HepG2 (cell line): ENCODE results near the gene PPM1F. TPM values are rescaled to one million over a fixed set of nuclear protein-coding genes. Genes with fewer than 3 reads are reported as not detected.

ENCODE experiments used
- ATAC-seq: fragments of 200-7000 bp; cut with Tn5 transposase; 3 replicates; pipeline ENCODE4 v1.9.1; 2020; ENCODE audit warnings: mild to moderate bottlenecking, moderate library complexity
- BruUV-seq: library from RNA; stranded (reverse); fragments of 400-500 nt; replicated peaks from 2 replicates; lab custom pipeline; 2021; lab: Mats Ljungman, UMichigan
- CTCF ChIA-PET: fragments of 300-600 bp; formaldehyde crosslinking; extraction: SDS; loops from one replicate; lab custom pipeline; 2021; ENCODE audit warnings: low total read pairs, inconsistent platforms, low intra/inter-chr PET ratio; lab: Yijun Ruan, JAX
- POLR2A ChIA-PET: fragments of 350-600 bp; sonication (Branson Sonifier 250); formaldehyde crosslinking; loops from one replicate; lab custom pipeline; 2020; ENCODE audit warnings: antibody characterized with exemption, inconsistent platforms; lab: Yijun Ruan, JAX
- DNase-seq: peaks from one replicate; pipeline ENCODE4 v3.0.0-alpha.2; 2015; ENCODE audit warnings: low spot score
- FAIRE-seq: peaks from 3 replicates; lab custom pipeline; 2011; peaks lifted over from hg19 to GRCh38; lab: Jason Lieb, UNC
- H2AFZ ChIP-seq: one replicate; pipeline ENCODE4 v1.6.1; 2011; ENCODE audit warnings: low read length, inconsistent platforms
- H3K27ac ChIP-seq: fragments of 300-600 bp; 3 replicates; pipeline ENCODE4 v1.8.0; 2011; ENCODE audit warnings: mixed run types, mild to moderate bottlenecking, mixed read lengths, low read length, inconsistent platforms; ENCODE audit not compliant: insufficient read depth; ENCODE audit errors: extremely low read length
- H3K27me3 ChIP-seq, 2 experiments: fragments of 200-600 bp in 1 of 2; 2 replicates in 1 of 2; 3 replicates in 1 of 2; pipeline versions ENCODE4 v1.6.0 to v1.8.0; 2011; ENCODE audit warnings: low read length in 2 of 2, mild to moderate bottlenecking in 2 of 2, moderate library complexity in 2 of 2, inconsistent platforms in 1 of 2; ENCODE audit not compliant: insufficient read depth in 2 of 2, control insufficient read depth in 1 of 2
- H3K36me3 ChIP-seq, 2 experiments: fragments of 200-600 bp in 1 of 2; replicated peaks in 1 of 2; 2 replicates in 1 of 2; 3 replicates in 1 of 2; pipeline versions ENCODE4 v1.5.1 to v1.8.0; 2011; ENCODE audit warnings: low read length in 2 of 2, inconsistent platforms in 1 of 2; ENCODE audit not compliant: insufficient read depth in 2 of 2, control insufficient read depth in 1 of 2
- H3K4me1 ChIP-seq: 2 replicates; pipeline ENCODE4 v1.5.1; 2012; ENCODE audit warnings: low read length, inconsistent platforms; ENCODE audit not compliant: insufficient read depth
- H3K4me2 ChIP-seq: 2 replicates; pipeline ENCODE4 v1.6.0; 2011; ENCODE audit warnings: low read depth, low read length, inconsistent platforms
- H3K4me3 ChIP-seq, 3 experiments: fragments of 200-600 bp in 1 of 3; sonication (generic), shearing (Covaris generic) in 1 of 3; replicated peaks in 1 of 3; 2 replicates each; pipeline ENCODE4 v1.5.1; 2011 to 2016; ENCODE audit warnings: low read length in 3 of 3, inconsistent platforms in 2 of 3, low read depth in 2 of 3, mild to moderate bottlenecking in 2 of 3, control low read depth in 1 of 3, mixed read lengths in 1 of 3; ENCODE audit not compliant: insufficient read depth in 1 of 3
- H3K79me2 ChIP-seq: one replicate; pipeline ENCODE4 v1.6.1; 2011; ENCODE audit warnings: low read length, inconsistent platforms; ENCODE audit not compliant: insufficient read depth
- H3K9ac ChIP-seq: 2 replicates; pipeline ENCODE4 v1.6.0; 2011; ENCODE audit warnings: mild to moderate bottlenecking, low read depth, low read length, inconsistent platforms; ENCODE audit not compliant: insufficient read depth
- H3K9me3 ChIP-seq: 2 replicates; pipeline ENCODE4 v1.5.1; 2012; ENCODE audit warnings: mild to moderate bottlenecking, low read length
- H4K20me1 ChIP-seq: 2 replicates; pipeline ENCODE4 v1.6.0; 2011; ENCODE audit warnings: inconsistent platforms, mild to moderate bottlenecking, low read length, moderate library complexity; ENCODE audit not compliant: insufficient read depth
- GMEB1 ChIP-seq: sonication (generic); formaldehyde crosslinking; IDR thresholded peaks from 2 replicates; pipeline ENCODE4 v1.5.1; 2020; ENCODE audit warnings: missing genetic modification reagents, mild to moderate bottlenecking, borderline replicate concordance
- KLF15 ChIP-seq: sonication (generic); formaldehyde crosslinking; IDR thresholded peaks from 2 replicates; pipeline ENCODE4 v1.8.1; 2023; ENCODE audit warnings: borderline replicate concordance, mild to moderate bottlenecking, inconsistent platforms, missing genetic modification reagents, mixed read lengths
- LCORL ChIP-seq, 2 experiments: fragments of 450-650 bp in 1 of 2; sonication (generic) in 1 of 2; formaldehyde crosslinking in 1 of 2; IDR thresholded peaks; 2 replicates each; pipeline versions ENCODE4 v1.5.0 to v1.6.1; 2017 to 2020; ENCODE audit warnings: antibody characterized with exemption in 1 of 2, missing genetic modification reagents in 1 of 2
- MYNN ChIP-seq: sonication (generic); formaldehyde crosslinking; IDR thresholded peaks from 2 replicates; pipeline ENCODE4 v1.4.0; 2020; ENCODE audit warnings: mild to moderate bottlenecking, low read depth, missing genetic modification reagents
- POGK ChIP-seq: sonication (generic); formaldehyde crosslinking; conservative IDR thresholded peaks from 2 replicates; pipeline ENCODE4 v1.8.0; 2022; ENCODE audit warnings: mild to moderate bottlenecking, moderate library complexity, missing genetic modification reagents
- REXO4 ChIP-seq: sonication (generic); formaldehyde crosslinking; IDR thresholded peaks from 2 replicates; pipeline ENCODE4 v1.8.0; 2022; ENCODE audit warnings: missing genetic modification reagents, mild to moderate bottlenecking, borderline replicate concordance
- TBX3 ChIP-seq: fragments of 450-650 bp; IDR thresholded peaks from 2 replicates; pipeline ENCODE4 v1.6.1; 2017; ENCODE audit warnings: antibody characterized with exemption, mild to moderate bottlenecking, inconsistent platforms, borderline replicate concordance
- ZBTB10 ChIP-seq: sonication (generic); formaldehyde crosslinking; IDR thresholded peaks from 2 replicates; pipeline ENCODE4 v1.4.0; 2020; ENCODE audit warnings: missing genetic modification reagents, borderline replicate concordance
- ZBTB42 ChIP-seq: sonication (generic); formaldehyde crosslinking; IDR thresholded peaks from 2 replicates; pipeline ENCODE4 v1.5.0; 2020; ENCODE audit warnings: mild to moderate bottlenecking, missing genetic modification reagents
- WGBS: methylation state at CpG from one replicate; pipeline ENCODE4 v1.1.6; 2017; ENCODE audit warnings: low lambda C conversion rate; 5-methylcytosine and 5-hydroxymethylcytosine counted together
- in situ Hi-C: cut with HindIII; loops from 2 replicates; pipeline ENCODE4 v1.10.0; 2017; ENCODE audit warnings: low pct_unique_long_range_greater_than_20kb; ENCODE audit not compliant: extremely low pct_ligation_motif_present
- intact Hi-C: fragments of 100-400 bp; cut with micrococcal nuclease; formaldehyde crosslinking; loops from one replicate; pipeline ENCODE4 v1.10.0; 2022; ENCODE audit not compliant: unreplicated experiment
- polyA plus RNA-seq, 8 experiments: library from polyadenylated mRNA; depleted of rRNA in 3 of 8; stranded (reverse) in 7 of 8; unstranded in 1 of 8; fragments of >200 nt; fragmentation: Illumina TruSeq in 4 of 8; extraction: Trizol in 4 of 8; gene quantifications; 2 replicates each; pipeline versions ENCODE4 v1.2.1 to v1.2.3, GENCODE V29; 2011 to 2016; ENCODE audit warnings: low read depth in 4 of 8, missing spikeins in 1 of 8, mixed read lengths in 1 of 8; ENCODE audit not compliant: insufficient read depth in 1 of 8
- total RNA-seq, 5 experiments: library from RNA; depleted of rRNA; stranded (reverse); fragments of >200 nt; fragmentation: Illumina TruSeq; extraction: Trizol; gene quantifications; 2 replicates each; pipeline ENCODE4 v1.2.3, GENCODE V29; 2016; ENCODE audit warnings: low read depth in 1 of 5
- TF ChIP-seq, protein P1 (sequence below): sonication (generic); formaldehyde crosslinking; IDR thresholded peaks from 2 replicates; pipeline ENCODE4 v1.4.0; 2020; ENCODE audit warnings: missing genetic modification reagents; ENCODE audit errors: not compliant biosample characterization
- TF ChIP-seq, protein P2 (sequence below): IDR thresholded peaks from 2 replicates; pipeline ENCODE4 v1.6.1; 2016; ENCODE audit warnings: mild to moderate bottlenecking, missing biosample characterization, missing genetic modification reagents
- TF ChIP-seq, protein P3 (sequence below): sonication (generic); formaldehyde crosslinking; IDR thresholded peaks from 2 replicates; pipeline ENCODE4 v1.4.0; 2020; ENCODE audit warnings: missing genetic modification reagents

PPM1F gene
- total and polyA plus RNA-seq, 2 of the 13 experiments (the other 11 are each of a cell fraction or from before 2014, with no cell fraction given): 11.0 to 19.6 TPM

- WGBS: 86% methylated on average over 7 of the region's 7 CpGs
- BruUV-seq: no TSS peak
- DNase-seq (no peak), FAIRE-seq (no peak), ATAC-seq (no peak)
- Histone ChIP-seq H3K9ac (no peak overlapping the region), H3K27ac (no peak overlapping the region), H4K20me1 (peaks cover 7% of the 10 kb centered on the region; the same call in 1 of the 2 replicates), H3K4me3 (no peak overlapping the region), H2AFZ (no peak overlapping the region), H3K4me2 (no peak overlapping the region), H3K9me3 (no peaks in the 10 kb centered on the region), H3K79me2 (no peaks in the 10 kb centered on the region), H3K36me3 (peaks cover 3 to 17% of the 10 kb centered on the region in 2 experiments; a peak in 3 of 5 replicates), H3K4me1 (peaks cover 16% of the 10 kb centered on the region), H3K27me3 (no peaks in the 10 kb centered on the region; a peak in 1 of 5 replicates)
- intact Hi-C loops (no loop called here), in situ Hi-C loops (loop anchor here (5.0 kb wide), 1 partner anchor 237 kb away; no protein-coding TSS in a partner anchor)
- CTCF ChIA-PET: no interaction called here
- POLR2A ChIA-PET: no interaction called here
- TF ChIP-seq POGK (CRISPR knock-in tag) (no peak), LCORL (IDR thresholded peaks at IDR 0.05) (no peak), LCORL (CRISPR knock-in tag; IDR thresholded peaks at IDR 0.05) (no peak), ZBTB10 (no peak), GMEB1 (CRISPR knock-in tag) (no peak), MYNN (no peak), KLF15 (CRISPR knock-in tag) (no peak), REXO4 (no peak), TBX3 (no peak), ZBTB42 (CRISPR knock-in tag) (no peak)
- TF ChIP-seq, protein P1, sequence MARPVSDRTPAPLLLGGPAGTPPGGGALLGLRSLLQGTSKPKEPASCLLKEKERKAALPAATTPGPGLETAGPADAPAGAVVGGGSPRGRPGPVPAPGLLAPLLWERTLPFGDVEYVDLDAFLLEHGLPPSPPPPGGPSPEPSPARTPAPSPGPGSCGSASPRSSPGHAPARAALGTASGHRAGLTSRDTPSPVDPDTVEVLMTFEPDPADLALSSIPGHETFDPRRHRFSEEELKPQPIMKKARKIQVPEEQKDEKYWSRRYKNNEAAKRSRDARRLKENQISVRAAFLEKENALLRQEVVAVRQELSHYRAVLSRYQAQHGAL (CRISPR knock-in tag): no peak
- TF ChIP-seq, protein P2, sequence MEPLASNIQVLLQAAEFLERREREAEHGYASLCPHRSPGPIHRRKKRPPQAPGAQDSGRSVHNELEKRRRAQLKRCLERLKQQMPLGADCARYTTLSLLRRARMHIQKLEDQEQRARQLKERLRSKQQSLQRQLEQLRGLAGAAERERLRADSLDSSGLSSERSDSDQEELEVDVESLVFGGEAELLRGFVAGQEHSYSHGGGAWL (CRISPR knock-in tag): no peak
- TF ChIP-seq, protein P3, sequence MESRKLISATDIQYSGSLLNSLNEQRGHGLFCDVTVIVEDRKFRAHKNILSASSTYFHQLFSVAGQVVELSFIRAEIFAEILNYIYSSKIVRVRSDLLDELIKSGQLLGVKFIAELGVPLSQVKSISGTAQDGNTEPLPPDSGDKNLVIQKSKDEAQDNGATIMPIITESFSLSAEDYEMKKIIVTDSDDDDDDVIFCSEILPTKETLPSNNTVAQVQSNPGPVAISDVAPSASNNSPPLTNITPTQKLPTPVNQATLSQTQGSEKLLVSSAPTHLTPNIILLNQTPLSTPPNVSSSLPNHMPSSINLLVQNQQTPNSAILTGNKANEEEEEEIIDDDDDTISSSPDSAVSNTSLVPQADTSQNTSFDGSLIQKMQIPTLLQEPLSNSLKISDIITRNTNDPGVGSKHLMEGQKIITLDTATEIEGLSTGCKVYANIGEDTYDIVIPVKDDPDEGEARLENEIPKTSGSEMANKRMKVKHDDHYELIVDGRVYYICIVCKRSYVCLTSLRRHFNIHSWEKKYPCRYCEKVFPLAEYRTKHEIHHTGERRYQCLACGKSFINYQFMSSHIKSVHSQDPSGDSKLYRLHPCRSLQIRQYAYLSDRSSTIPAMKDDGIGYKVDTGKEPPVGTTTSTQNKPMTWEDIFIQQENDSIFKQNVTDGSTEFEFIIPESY (CRISPR knock-in tag): no peak
These were observed 3.7 kb downstream of the PPM1F start for GRCh38 chr22:21948824-21949568.
